SK-N-SH treated with all-trans-retinoic acid at 6 μM for 48 hours (cell line): ENCODE results near the gene RNF44.

ENCODE experiments used
- ATAC-seq: fragments of 200-7000 bp; cut with Tn5 transposase; 3 replicates; pipeline ENCODE4 v1.9.1; 2020; ENCODE audit warnings: mild to moderate bottlenecking, moderate library complexity
- ARNTL ChIP-seq: fragments of 450-650 bp; formaldehyde crosslinking; IDR thresholded peaks from 2 replicates; pipeline ENCODE4 v1.5.0; 2020; ENCODE audit warnings: low read depth, mild to moderate bottlenecking, moderate library complexity, borderline replicate concordance
- BACH2 ChIP-seq: fragments of 250-450 bp; sonication (Bioruptor Pico); IDR thresholded peaks from 2 replicates; pipeline ENCODE4 v1.9.0; 2021; ENCODE audit warnings: mild to moderate bottlenecking, borderline replicate concordance
- ESRRG ChIP-seq: fragments of 250-450 bp; sonication (Bioruptor Pico); IDR thresholded peaks from 2 replicates; pipeline ENCODE4 v1.6.1; 2021; ENCODE audit warnings: mild to moderate bottlenecking
- GLIS3 ChIP-seq: fragments of 250-450 bp; sonication (Bioruptor Pico); IDR thresholded peaks from 2 replicates; pipeline ENCODE4 v1.5.0; 2020; ENCODE audit warnings: mild to moderate bottlenecking, moderate library complexity
- ISL1 ChIP-seq: fragments of 250-450 bp; sonication (Bioruptor Pico); IDR thresholded peaks from 2 replicates; pipeline ENCODE4 v2.1.2; 2022; ENCODE audit warnings: mild to moderate bottlenecking, moderate library complexity
- OSR1 ChIP-seq: fragments of 250-450 bp; sonication (Bioruptor Pico); IDR thresholded peaks from 2 replicates; pipeline ENCODE4 v1.8.0; 2022; ENCODE audit warnings: moderate library complexity, mild to moderate bottlenecking, inconsistent platforms
- POU6F1 ChIP-seq: fragments of 250-450 bp; sonication (Bioruptor Pico); IDR thresholded peaks from 2 replicates; pipeline ENCODE4 v1.8.0; 2021; ENCODE audit warnings: low read depth, mild to moderate bottlenecking, moderate library complexity, borderline replicate concordance
- PPARA ChIP-seq: fragments of 250-450 bp; sonication (Bioruptor Pico); IDR thresholded peaks from 2 replicates; pipeline ENCODE4 v1.5.0; 2020; ENCODE audit warnings: mild to moderate bottlenecking, borderline replicate concordance
- SNAI2 ChIP-seq: fragments of 250-450 bp; sonication (Bioruptor Pico); IDR thresholded peaks from 2 replicates; pipeline ENCODE4 v1.5.0; 2020; ENCODE audit warnings: mild to moderate bottlenecking, moderate library complexity
- TCF4 ChIP-seq: fragments of 250-450 bp; sonication (Bioruptor Pico); IDR thresholded peaks from 2 replicates; pipeline ENCODE4 v1.8.0; 2021; ENCODE audit warnings: mild to moderate bottlenecking, moderate library complexity, borderline replicate concordance
- TOX ChIP-seq: fragments of 250-450 bp; sonication (Bioruptor Pico); IDR thresholded peaks from 2 replicates; pipeline ENCODE4 v1.8.0; 2021; ENCODE audit warnings: mild to moderate bottlenecking, moderate library complexity, borderline replicate concordance
- ZC3H10 ChIP-seq: fragments of 250-450 bp; sonication (Bioruptor Pico); IDR thresholded peaks from 2 replicates; pipeline ENCODE4 v1.5.1; 2021; ENCODE audit warnings: mild to moderate bottlenecking, moderate library complexity
- ZFP3 ChIP-seq: fragments of 250-450 bp; sonication (Bioruptor Pico); IDR thresholded peaks from 2 replicates; pipeline ENCODE4 v1.5.0; 2020; ENCODE audit warnings: mild to moderate bottlenecking, moderate library complexity
- ZFP30 ChIP-seq: fragments of 450-650 bp; formaldehyde crosslinking; IDR thresholded peaks from 2 replicates; pipeline ENCODE4 v1.5.0; 2022; ENCODE audit warnings: mild to moderate bottlenecking, moderate library complexity
- ZNF565 ChIP-seq: fragments of 450-650 bp; formaldehyde crosslinking; conservative IDR thresholded peaks from 2 replicates; pipeline ENCODE4 v1.5.0; 2020; ENCODE audit warnings: low read depth, mild to moderate bottlenecking, moderate library complexity
- ZNF70 ChIP-seq: fragments of 450-650 bp; formaldehyde crosslinking; IDR thresholded peaks from 2 replicates; pipeline ENCODE4 v1.5.0; 2020; ENCODE audit warnings: mild to moderate bottlenecking, moderate library complexity
- ZNF8 ChIP-seq: fragments of 450-650 bp; formaldehyde crosslinking; IDR thresholded peaks from 2 replicates; pipeline ENCODE4 v1.5.0; 2020; ENCODE audit warnings: mild to moderate bottlenecking, moderate library complexity
- TF ChIP-seq, protein P1 (sequence below): fragments of 250-450 bp; sonication (Bioruptor Pico); IDR thresholded peaks from 2 replicates; pipeline ENCODE4 v1.5.0; 2020; ENCODE audit warnings: mild to moderate bottlenecking, moderate library complexity
- TF ChIP-seq, protein P2 (sequence below): fragments of 250-450 bp; sonication (Bioruptor Pico); IDR thresholded peaks from 2 replicates; pipeline ENCODE4 v1.5.1; 2020; ENCODE audit warnings: low read depth, mild to moderate bottlenecking, moderate library complexity
- TF ChIP-seq, protein P3 (sequence below): fragments of 250-450 bp; sonication (Bioruptor Pico); IDR thresholded peaks from 2 replicates; pipeline ENCODE4 v1.5.1; 2021; ENCODE audit warnings: mild to moderate bottlenecking, moderate library complexity

RNF44 gene

DNA sequence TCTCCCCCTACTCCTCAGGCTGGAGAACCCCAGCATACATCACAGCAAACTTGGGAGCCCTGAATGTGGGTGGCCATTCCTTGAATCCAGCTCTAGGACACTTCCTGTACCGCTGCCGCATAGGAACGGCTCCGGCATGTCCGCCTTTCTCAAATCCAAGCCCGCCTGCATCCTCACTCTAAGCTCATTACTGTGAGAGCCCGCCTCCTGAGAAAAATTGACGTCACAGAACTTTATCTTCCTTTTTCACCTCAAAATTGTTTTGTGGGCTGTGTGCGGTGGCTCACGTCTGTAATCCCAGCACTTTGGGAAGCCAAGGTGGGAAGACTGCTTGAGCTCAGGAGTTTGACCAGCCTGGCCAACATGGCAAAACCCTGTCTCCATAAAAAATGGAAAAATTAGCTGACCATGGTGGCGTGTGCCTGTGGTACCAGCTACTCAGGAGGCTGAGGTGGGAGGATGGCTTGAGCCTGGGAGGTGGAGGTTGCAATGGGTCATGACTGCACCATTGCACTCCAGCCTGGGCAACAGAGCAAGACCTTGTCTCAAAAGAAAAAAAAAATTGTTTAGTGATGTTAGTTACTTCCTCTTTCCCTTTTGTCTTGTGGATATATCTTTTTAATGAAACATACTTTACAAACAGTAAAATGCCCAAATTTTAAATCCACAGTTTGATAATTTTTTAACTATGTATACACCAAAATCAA lies 22.8 kb downstream of the RNF44 start:
- TF ChIP-seq, protein P1, sequence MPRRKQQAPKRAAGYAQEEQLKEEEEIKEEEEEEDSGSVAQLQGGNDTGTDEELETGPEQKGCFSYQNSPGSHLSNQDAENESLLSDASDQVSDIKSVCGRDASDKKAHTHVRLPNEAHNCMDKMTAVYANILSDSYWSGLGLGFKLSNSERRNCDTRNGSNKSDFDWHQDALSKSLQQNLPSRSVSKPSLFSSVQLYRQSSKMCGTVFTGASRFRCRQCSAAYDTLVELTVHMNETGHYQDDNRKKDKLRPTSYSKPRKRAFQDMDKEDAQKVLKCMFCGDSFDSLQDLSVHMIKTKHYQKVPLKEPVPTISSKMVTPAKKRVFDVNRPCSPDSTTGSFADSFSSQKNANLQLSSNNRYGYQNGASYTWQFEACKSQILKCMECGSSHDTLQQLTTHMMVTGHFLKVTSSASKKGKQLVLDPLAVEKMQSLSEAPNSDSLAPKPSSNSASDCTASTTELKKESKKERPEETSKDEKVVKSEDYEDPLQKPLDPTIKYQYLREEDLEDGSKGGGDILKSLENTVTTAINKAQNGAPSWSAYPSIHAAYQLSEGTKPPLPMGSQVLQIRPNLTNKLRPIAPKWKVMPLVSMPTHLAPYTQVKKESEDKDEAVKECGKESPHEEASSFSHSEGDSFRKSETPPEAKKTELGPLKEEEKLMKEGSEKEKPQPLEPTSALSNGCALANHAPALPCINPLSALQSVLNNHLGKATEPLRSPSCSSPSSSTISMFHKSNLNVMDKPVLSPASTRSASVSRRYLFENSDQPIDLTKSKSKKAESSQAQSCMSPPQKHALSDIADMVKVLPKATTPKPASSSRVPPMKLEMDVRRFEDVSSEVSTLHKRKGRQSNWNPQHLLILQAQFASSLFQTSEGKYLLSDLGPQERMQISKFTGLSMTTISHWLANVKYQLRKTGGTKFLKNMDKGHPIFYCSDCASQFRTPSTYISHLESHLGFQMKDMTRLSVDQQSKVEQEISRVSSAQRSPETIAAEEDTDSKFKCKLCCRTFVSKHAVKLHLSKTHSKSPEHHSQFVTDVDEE: no peak
- TF ChIP-seq ZNF565 (no peak), ESRRG (CRISPR knock-in tag) (no peak), BACH2 (CRISPR knock-in tag) (no peak), SNAI2 (CRISPR knock-in tag) (no peak), GLIS3 (CRISPR knock-in tag) (no peak), POU6F1 (CRISPR knock-in tag) (no peak), ZNF70 (no peak), OSR1 (CRISPR knock-in tag) (no peak), PPARA (no peak), ZC3H10 (CRISPR knock-in tag) (no peak), ARNTL (CRISPR knock-in tag) (no peak), ISL1 (no peak)
- no peak for ATAC-seq

DNA sequence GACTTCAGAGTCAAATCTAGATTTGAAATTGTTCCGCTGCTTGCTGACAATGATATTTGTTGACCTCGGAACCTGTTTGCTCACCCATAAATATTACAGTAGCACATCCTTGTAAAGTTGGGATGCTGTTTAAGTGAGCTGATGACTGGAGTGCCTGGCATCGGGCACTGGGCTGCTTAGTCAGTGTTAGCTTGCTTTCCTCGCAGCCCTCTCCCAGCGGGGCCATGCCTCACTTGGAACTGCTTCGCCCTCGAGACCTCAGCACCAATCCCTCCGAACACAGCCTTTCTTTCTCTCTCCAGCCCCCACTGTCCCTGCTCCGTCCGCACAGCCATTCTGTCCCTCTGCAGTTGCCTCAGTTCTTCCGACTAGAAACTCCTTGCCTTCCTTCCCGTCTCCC lies 23.4 kb downstream of the RNF44 start:
- TF ChIP-seq, protein P2, sequence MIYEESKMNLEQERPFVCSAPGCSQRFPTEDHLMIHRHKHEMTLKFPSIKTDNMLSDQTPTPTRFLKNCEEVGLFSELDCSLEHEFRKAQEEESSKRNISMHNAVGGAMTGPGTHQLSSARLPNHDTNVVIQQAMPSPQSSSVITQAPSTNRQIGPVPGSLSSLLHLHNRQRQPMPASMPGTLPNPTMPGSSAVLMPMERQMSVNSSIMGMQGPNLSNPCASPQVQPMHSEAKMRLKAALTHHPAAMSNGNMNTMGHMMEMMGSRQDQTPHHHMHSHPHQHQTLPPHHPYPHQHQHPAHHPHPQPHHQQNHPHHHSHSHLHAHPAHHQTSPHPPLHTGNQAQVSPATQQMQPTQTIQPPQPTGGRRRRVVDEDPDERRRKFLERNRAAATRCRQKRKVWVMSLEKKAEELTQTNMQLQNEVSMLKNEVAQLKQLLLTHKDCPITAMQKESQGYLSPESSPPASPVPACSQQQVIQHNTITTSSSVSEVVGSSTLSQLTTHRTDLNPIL: no peak
- no peak for TF ChIP-seq BACH2 (CRISPR knock-in tag)
- no peak for TF ChIP-seq ZNF70
- TF ChIP-seq ZNF8 (CRISPR knock-in tag): no peak
- TF ChIP-seq TCF4 (CRISPR knock-in tag): no peak
- TF ChIP-seq PPARA: no peak
- TF ChIP-seq, protein P1: no peak
- TF ChIP-seq ZFP3: no peak
- TF ChIP-seq, all 23 proteins: peak for 0
- no peak for ATAC-seq

DNA sequence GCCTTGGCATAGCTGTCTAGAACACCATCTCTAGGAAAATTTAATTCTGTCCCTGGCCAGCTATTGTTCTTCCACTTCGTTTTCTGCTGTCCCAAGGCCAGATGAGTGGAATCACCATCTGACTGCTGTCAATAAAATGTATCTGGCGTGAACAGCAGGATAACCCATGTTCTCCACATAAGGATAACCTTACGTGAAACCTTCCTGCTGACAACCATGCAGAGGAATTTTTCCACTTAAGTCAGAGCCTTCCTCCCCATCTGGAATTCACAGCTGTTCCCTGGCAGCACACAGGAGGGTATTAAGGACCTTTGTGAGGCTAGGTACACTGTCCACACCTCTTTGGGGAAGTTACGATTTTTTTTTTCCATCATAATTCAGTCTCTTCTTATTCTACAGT lies 28.6 kb downstream of the RNF44 start:
- TF ChIP-seq BACH2 (CRISPR knock-in tag): no peak
- TF ChIP-seq ISL1: no peak
- no peak for TF ChIP-seq ZC3H10 (CRISPR knock-in tag)
- no peak for TF ChIP-seq ARNTL (CRISPR knock-in tag)
- TF ChIP-seq POU6F1 (CRISPR knock-in tag): no peak
- TF ChIP-seq GLIS3 (CRISPR knock-in tag): no peak
- TF ChIP-seq ZNF8 (CRISPR knock-in tag): no peak
- no peak for TF ChIP-seq TOX (CRISPR knock-in tag)
- no peak for TF ChIP-seq ESRRG (CRISPR knock-in tag)
- no peak for TF ChIP-seq SNAI2 (CRISPR knock-in tag)
- TF ChIP-seq PPARA: no peak
- TF ChIP-seq, protein P3, sequence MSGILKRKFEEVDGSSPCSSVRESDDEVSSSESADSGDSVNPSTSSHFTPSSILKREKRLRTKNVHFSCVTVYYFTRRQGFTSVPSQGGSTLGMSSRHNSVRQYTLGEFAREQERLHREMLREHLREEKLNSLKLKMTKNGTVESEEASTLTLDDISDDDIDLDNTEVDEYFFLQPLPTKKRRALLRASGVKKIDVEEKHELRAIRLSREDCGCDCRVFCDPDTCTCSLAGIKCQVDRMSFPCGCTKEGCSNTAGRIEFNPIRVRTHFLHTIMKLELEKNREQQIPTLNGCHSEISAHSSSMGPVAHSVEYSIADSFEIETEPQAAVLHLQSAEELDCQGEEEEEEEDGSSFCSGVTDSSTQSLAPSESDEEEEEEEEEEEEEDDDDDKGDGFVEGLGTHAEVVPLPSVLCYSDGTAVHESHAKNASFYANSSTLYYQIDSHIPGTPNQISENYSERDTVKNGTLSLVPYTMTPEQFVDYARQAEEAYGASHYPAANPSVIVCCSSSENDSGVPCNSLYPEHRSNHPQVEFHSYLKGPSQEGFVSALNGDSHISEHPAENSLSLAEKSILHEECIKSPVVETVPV (CRISPR knock-in tag): no peak
- TF ChIP-seq ZFP30 (CRISPR knock-in tag): no peak
- ATAC-seq: no peak
